Vagina (tissue), 2 donors: ENCODE measurements around the gene GTF3C1.

ENCODE experiments used
- CTCF ChIP-seq, 3 experiments: fragments of 450-650 bp in 2 of 3; fragments of 200-600 bp in 1 of 3; sonication (generic) in 1 of 3; IDR thresholded peaks; one replicate each; pipeline ENCODE4 v1.5.1; 2017 to 2019; ENCODE audit warnings: antibody characterized with exemption in 3 of 3, mild to moderate bottlenecking in 2 of 3, moderate library complexity in 2 of 3
- POLR2AphosphoS5 ChIP-seq, 2 donors: sonication (generic); formaldehyde crosslinking; IDR thresholded peaks; one replicate each; pipeline ENCODE4 v1.9.0; 2017; ENCODE audit warnings: antibody characterized with exemption in 2 of 2, mild to moderate bottlenecking in 2 of 2, low read depth in 1 of 2; ENCODE audit not compliant: insufficient read depth in 1 of 2

DNA sequence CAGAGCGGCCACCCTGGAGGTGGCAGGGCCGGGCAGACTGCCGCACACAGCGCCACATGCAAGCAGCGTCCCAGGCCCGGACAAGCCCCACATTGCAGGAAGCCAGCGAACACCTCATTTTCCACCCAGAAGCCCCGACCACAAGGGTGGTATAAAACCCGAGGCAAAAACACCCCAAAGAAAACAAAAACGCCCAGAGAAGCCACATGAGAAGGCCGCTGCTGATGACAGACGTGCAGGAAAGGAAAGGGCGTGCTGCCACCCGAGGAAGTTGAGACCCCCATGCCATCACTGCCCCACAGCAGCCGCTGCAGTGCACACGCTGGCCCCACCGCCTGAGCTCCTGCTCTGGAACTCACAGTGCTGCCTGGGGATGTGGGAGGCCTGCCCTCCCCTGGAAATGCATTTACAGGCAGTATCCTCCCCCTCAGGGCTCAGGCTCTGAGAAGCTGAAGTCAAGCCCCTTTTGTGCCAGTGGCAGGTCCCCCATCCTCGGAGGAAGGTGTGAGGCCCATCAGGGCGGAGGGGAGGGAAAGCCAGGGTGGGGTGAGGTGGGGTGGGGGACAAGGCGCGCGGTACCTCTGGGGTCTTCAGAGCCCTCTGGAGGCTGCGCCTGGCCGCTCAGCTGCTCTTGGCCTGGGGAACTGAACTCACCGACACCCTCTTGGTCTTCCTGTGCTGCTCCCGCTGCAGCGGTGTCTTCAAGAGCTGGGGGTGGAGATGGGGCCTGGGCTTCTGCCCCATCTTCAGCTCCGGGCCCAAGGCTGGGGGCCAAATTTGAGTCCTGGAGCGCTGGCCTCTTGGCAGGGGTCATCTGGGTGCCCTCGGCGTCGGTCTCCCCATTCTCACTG is 85.7 kb downstream of the GTF3C1 start:
- TF ChIP-seq CTCF (IDR thresholded peaks at IDR 0.05) (no peak), POLR2AphosphoS5 (IDR thresholded peaks at IDR 0.05; ENCODE audit: insufficient read depth in 1 of 2, low read depth in 1 of 2) (no peak)
